Hepatic stellate cell (primary cell): Measurements from ENCODE around the gene PET100.

Source experiments
- DNase-seq: peaks from one replicate; pipeline ENCODE4 v3.0.0; 2011; ENCODE audit warnings: low spot score

Gene PET100

DNA sequence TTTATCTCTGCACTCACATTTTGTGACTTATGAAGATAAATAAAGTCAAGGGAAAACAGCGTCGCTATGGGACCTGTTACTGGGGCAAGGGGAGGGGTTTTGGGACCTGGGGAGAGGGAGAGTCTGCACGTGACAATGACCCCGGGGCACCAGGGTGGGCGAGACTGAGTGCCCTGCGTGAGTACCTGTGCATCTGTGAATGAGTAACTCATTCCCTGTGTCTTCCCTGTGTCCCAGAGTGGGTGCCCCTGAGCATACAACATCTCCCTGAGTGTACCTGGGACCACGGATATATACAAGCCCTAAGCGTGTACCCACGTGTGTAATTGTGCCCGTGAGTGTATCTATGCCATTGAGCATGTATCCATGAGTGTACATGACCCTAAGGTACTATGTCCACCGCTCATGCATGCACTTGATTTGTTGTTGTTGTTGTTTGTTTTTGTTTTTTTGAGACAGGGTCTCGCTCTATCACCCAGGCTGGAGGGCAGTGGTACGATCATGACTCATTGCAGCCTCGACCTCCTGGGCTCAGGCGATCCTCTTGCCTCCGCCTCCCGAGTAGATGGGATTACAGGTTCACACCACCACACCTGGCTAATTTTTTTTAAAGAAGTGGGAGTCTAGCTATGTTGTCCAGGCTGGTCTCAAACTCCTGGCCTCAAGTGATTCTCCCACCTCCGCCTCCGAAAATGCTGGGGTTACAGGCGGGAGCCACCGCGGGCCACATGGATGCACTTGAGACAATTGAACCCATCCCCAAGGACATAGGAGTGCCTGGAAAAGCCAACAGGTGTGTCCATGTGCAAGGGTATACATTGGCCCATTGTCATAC, 50.4 kb downstream of the PET100 start:
- DNase-seq, result no peak

DNA sequence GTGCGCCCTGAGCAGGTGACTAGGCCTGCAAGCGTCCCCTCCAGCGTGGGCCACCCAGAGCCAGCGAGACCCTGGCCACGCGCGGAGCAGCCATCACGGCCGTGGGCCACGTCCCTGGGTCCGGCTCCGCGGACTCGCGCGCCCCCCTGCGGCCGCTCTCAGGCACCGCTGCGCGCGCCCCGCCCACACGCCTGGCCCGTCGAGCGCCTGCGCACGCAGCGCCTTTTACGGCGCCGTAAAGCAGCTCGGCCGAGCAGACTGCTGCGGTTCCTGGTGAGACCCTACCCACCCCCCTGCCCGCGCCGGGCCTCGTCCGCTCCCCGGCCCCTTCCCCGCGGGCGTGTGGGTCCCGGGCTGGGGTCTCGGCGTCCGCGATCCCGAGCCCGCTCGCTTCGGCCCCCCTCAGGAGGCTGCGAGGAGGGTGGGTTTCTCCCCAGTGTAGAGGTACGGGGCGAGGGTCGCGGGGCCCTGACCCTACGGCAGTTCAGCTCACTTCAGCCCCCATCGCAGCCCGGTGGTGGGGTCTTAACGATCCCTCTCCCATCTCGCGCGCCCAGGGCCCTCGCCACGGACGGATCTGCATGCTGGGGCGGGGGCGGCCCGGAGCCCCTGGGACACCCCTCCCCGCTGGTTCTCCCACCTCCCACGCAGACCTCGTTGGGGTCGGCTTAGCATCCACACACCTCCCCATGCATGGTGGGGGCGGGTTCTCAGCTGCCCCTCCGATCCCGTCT, 51.2 kb downstream of the PET100 start, which contains the start of gene TRAPPC5:
TSS of gene TRAPPC5 (plus strand) at position 228 of the 734 bp plus-strand sequence. CDS start 1,421 bp downstream, outside the sequence.
- peak; percentile 94 for DNase-seq
